Hematopoietic multipotent progenitor cell treated with erythropoietin and hydrocortisone succinate and interleukin-3 and kit ligand, for 4 days (in vitro differentiated cells): ENCODE results near the gene BRMS1.

ENCODE experiments used
- DNase-seq: peaks from one replicate; pipeline ENCODE4 v3.0.0-alpha.2; 2015

Gene BRMS1

DNA sequence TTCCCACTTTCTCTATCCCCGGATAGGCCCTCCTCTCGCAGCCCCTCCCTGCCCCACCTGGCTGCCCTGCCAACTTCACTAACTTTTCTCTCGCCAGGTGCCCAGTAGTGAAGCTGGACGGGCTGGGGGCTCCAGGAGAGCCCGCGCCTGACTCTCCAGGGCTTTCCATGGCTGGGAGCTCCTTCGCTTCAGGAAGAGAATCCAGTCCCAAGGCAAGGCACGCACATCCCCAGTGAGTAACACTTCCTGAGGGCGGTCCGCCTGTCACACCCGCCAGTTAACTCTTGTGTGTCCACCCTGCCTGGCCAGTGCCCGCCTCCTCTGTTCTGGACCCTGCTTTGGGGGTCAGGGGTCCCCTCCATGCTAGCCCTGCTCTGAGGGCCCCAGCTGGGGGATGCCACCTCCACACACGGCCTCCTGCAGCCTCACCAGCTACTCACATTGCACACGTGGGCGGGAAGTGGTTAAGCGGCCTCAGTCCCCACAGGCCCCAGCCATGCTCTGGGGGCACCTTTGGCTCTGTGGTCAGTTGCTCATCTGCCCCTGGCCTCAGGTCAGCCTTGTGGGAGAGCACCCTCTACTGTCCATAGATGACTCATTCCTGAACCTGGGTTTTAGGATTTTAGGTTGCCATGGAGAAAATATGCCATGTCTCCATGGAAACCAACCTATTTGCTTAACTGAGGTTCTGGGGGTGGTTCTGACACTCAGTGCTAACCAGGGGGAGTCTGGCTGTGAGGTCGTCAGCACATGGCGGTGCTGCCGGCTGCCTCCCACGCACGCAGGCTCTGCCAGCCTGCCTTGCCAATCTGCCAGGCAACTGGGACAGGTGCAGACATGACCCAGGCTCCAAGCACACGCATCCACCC, 8.4 kb downstream of the BRMS1 start, which contains the start of gene RIN1:
Gene RIN1, minus strand, starts transcription at position 201 of the 869 bp plus-strand sequence. Its CDS starts 32 bp downstream, at position 169.
- DNase-seq: peak; percentile 79

DNA sequence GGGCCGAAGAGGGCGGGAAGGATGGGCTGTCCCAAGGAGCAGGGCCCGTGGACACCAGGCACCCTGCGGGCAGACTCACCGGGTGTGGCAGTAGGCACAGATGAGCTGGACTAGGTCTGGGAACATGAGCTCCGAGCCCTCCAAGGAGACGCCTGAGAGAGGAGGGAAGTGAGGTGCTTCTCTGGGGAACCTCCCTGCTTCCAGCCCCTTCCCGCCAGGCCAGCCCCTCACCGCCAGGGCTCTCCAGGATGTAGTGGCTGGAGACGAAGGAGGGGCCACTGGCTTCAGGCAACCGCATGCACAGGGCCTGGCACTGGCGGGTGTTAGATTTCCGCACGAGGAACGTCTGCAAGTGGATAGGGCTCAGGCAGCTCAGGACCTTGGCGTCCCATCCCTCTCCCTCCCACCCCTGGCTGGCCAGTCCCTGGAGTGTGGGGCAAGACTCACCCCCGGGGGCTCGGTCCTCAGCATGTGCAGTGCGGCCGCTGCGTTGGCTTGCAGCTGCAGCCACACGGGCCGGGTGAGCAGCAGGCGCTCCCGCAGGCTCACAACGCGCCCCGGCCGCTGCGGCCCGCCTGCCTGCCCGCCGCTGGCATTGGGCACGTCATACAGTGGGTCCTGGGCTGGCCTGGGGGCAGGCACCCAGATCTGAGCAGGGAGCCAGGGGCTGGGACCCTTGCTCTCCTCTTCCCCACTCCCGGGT, 9.2 kb downstream of the BRMS1 start:
- peak; percentile 48 for DNase-seq

DNA sequence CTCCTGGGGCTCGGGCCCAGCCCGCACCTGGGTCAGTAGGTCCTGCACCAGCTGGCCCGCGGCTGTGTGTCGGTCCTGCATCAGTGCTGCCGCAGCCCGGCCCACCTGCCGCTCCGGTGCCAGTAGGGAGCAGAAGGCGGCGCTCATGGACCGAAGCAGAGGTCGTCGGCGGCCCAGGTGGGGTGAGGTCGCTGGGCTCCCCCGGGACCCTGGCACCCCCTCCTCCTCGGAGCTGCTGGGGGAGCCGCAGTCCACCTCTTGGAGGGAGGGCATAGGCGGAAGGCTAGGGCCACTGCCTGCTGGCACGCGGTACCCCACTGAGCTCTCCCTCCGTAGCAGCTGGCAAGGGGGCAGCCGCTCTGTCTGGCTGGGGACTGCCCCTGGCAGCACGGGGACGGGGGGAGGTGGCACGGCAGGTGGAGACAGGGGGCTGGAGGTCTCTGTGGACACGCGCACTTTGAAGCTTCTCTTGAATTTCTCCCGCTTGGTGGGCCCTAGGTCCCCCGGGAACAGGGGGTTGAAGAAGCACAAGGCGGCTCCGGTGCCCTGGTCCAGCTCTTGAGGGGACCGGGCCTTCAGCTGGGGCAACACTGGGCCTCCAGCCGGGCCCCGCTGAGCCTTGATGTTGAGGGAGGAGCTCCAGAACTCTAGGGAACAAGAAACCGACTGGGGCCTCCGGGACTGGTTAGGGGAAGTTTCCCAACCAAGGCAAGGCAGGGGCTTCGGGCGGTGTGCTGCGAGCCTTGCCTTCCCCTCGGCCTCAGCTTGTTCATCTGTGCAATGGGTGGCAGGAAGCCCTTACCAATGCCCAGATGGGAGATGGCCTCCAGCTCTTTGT, 10.1 kb downstream of the BRMS1 start:
- no peak for DNase-seq

DNA sequence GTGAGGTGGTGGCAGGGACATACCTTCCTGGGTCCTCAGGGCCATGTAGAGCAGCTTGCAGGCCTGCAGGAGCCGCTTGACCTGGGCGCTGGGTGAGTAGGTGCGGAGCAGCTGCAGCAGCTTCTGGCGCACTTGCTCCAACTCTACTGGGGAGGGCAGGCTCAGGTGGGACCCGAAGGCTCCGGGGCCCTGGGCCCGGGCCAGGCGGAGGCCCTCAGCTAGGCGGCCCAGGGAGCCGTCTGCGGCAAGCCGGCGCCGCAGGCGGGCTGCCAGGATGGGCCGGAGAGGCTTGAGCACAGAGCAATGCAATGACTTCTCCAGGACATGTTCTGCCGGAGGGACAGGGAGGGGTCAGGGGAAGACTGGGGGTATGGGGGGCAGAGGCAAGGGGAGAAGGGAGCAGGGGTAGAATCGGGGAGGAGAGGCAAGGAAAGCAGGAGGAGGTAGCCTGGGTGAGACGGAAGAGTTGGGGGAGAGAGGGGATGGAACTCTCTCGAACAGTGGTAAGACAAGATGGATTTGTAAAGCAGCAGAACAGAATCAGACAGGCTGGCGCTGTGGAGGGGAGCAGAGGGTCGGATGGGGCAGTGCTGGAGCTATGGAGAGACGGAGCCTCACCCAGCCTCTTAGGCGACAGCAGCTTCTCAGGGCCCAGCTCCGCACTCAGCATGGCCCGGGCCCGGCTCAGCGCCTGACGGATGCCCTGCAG, 10.9 kb downstream of the BRMS1 start:
- no peak for DNase-seq

DNA sequence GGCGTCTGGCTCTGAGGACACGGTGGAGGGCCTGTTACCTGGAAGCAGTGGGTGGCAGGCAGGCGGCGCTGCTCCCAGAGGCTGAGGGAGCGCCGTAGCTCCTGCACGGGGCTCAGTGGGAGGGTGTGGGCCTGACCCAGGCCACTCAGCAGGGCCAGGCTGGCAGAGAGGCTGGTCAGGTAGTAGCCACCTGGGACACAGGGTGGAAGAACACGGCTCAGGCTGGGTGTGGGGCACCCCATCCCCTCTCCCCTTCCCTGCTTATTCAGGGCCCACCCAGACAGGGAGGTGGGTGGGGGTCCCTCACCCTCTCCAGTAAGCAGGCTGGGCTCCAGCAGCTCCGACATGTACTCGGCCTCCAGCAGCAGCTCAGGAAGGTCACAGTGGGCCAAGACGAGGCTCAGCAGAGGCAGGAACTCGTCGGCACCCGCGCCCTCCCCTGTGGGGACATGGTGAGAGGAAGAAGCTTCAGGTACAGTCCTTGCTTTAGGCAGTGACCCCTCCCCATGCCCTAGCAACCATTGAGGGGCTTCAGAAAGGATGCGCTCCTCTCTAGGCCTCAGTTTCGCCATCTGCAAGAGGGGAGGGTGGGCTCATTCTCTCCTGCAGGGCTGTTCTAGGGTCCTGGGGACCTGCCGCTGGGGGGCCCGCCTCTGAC, 11.6 kb downstream of the BRMS1 start:
- no peak for DNase-seq

DNA sequence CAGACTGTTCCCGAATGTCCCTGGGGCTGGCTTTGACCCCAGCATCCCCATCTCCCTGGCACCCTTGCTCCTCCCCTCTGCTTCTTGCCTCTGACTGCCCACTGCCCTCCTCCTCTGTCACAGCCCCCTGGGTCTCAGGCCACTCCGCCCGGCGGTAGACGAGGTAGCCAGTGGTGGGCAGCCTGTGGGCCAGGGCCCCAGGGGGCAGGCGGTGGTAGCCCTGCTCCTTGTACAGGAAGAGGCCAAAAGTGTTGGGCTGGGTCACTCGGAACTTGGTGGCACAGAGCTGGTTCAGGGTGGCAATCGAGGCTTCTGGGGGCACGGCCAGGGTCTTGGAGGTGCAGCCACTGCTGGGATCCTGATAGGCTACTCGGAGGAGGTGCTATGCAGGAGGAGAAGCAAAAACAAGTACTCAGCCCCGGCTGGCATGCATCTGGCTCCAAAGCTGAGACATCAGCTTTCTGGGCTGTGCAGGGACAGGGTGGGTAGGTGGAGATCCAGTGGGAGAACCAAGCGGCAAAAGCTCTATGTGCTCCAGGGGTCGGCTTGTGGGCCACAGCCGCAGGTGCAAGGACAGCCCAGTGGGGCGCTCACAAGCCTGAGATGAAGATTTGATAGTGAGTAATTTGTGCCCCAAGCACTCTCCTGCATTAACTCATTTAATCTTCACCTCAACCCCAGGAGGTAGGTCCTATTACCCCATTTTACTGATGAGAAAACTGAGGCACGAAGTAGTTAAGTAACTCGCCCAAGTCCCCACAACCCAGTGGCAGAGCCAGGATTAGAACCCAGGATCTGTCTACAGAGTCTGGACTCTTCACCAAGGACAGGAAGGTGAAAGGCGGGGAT, 12.3 kb downstream of the BRMS1 start:
- no peak for DNase-seq

DNA sequence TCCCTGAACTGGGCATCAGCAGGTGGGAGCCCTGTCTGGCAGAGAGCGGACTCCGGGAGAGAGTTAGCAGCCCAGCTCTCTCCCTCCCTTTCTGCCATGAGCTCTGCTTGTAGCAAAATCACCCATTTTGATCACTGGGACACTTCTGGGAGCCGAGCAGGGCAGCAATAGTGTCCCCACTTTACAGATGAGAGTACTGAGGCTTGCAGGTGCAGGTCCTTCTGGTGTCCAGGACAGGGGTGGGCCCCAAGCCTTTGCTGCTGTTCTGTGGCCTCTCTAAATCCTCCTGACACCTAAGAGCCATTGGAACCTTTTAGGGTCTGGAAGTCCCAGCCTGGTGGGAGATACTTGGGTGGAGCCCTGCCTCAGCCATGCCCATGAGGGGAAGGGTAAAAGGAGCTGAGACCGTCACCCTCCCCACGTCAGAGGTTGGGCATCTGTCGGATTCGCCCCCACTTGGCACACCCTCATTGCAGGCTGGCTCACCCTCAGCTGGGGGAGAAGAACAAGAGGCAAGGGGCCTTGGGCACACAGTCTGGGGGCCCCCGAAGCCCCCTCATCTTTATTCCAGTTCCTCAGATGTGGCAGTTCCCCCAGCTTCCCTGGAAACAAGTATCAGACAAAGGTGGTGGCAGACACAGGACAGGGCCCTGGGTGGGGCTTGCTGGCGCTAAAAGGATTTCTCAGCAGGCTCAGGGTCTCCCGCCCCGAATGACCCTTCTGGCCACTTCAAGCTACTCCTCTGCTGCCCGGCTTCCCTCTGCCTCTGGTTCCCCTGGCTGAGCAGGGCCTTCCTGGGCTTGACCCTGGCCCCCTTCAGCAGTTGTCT, 13.1 kb downstream of the BRMS1 start:
- DNase-seq: no peak

DNA sequence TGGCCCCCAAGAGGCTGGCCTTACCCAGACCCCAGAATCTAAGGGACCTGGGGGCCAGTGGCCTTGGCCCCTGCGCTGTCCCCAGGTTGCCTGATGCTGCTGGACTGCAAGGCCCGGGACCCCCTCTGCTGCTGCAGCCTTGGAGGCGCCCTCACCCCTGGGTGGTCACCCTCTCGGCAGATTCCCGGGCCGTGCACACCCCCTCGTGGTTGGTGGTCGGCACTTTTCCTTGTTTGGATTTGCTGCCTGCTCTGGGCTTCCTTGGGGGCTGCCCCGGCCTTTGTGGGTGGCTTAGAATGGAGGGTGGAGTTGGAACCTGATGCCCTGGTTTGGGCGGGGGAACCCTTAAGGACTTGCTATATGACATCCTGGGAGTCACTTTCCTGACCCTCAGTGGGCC, 14.0 kb downstream of the BRMS1 start:
- no peak for DNase-seq

DNA sequence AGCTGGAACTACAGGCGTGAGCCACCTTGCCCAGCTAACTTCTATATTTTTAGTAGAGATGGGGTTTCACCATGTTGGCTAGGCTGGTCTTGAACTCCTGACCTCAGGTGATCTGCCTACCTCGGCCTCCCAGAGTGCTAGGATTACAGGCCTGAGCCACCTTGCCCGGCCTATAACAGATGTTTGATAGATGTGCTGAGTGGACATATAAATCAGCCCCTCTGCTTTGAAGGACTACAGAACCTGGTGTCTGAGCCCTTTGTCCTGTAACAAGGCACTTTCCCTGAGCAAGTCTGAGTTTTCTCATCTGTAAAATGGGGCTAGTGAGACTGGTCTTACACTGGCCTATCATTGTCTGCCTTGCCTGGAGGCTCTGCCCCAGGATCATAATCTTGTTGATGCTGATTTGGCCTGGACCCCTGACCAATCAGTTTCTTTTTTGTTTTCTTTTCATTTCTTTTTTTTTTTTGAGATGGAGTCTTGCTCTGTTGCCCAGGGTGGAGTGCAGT, 15.7 kb downstream of the BRMS1 start:
- DNase-seq: no peak

DNA sequence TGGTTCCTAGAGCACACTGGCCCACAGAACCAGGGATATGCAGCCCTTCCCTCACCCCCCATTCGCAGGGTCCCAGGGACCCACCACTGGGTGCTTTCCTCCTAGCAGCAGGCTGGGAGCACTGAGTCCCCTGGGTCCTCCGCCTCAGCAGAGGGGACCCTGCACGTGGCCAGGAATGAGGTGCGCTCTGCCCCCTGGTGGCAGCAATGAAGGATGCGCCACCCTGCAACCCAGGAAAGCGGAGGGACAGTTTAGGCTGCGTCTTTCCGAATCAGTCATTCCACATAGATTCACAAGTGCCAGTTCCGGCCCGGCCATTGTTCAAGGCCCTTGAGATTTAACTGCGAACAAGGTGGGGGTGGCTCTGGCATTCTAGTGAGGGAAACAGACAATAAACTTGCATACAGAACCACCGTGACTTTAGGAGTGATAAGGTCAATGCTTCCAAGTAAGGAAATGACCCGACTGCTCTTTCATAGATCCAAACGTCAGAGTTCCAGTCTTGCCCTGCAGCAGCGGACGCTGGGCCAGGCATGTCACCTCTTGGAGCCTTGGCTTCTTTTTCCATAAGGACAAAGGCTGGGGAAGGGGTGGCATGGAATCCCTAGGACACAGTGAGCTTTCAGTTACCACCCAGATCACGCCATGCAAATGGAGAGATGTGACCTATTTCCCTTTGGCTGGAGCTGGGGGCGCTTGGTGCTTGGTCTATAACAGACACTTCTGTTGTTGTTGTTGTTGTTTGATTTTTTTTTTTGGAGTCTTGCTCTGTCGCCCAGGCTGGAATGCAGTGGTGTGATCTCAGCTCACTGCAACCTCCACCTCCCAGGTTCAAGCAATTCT, 16.4 kb downstream of the BRMS1 start:
- DNase-seq: peak; percentile 90

DNA sequence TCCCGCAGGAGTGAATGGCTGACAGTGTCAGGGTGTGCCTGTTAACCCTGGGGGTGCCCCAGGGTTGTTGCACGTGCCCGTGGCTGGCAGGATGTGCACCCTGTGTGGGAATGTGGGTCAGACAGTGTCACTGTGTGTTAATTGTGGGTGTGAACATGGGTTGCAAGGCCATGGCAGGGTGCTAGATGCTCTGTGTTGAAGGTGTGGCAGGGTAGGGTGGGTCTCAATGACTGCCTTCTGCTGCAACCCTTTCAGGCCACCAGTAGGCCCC, 16.9 kb downstream of the BRMS1 start:
- DNase-seq: no peak

DNA sequence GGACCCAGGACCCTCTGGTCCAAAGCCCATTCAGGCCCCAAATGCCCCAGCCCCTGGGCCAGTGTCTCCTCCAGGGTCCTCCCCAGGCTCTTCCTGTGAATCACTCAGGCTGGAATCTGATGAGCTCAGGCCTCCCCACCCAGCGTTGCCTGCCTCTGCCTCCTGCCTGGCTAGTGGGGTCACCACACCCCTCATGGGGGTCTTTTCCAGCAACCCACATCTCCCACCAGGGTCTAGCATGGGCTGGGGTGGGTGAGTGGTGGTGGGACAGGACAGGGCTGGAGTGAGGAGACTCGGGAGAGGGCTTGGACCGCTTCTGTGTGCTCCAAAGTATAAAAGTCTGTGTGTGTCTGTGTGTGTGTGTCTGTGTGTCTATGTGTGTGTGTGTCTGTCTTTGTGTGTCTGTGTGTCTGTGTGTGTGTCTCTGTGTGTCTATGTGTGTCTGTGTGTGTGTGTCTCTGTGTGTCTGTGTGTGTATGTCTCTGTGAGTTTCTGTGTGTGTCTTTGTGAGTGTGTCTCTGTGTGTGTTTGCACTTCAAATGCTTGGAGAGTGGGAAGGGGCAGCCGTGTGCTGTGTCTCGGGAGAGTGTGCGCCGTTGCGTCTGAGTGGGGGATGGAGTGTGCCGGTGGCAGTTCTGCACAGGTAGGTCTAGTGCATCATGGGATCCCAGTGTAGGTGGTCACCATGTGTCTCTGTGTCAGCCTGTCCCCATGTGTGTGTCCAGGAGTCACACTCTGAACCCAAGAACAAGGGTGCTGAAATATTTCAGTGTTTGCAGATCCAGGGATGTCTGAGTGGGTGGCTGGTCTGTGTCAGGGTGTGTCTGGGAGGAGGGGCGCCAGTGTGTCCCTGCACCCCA, 17.5 kb downstream of the BRMS1 start:
- DNase-seq: no peak

DNA sequence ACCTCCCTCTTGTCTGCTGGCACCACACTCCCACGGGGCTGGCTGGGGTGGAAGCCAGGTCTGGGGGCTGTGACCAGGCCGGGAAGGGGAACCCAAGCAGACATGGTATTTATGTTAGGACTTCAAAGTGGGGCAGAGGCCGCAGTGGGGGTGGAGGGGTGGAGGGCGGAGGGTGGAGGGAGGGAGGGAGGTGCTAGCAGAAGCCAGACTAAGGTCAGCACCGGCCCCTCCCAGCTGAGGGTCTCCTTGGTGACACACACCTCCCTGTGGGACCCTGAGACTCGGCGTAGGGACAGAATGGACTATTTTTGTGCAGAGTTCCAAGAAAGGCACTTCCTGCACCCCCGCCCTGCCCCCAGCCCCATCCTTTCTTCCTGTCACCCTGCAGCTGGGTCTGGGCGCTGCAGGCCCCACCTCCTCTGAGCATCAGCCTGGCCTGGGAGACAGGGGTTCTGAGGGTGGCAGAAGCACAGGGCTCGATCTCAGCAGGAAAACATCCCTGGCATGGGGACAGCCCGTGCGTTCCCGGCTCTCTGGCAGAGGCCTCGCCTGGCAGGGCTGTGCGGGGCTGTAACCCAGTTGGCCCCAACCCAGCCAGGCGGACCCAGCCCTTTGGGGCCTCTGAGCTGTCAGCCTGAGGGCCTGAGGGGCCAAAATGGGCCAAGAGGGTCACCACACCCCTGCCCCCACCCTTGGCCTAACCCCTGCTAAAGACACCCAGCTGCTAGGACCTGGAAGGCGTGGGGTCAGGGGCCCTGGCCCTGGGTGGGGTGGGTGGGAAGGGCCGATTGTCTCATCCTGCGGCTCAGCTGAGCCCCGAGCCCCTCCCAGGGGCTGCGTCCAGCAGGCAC, 18.4 kb downstream of the BRMS1 start:
- DNase-seq: no peak

DNA sequence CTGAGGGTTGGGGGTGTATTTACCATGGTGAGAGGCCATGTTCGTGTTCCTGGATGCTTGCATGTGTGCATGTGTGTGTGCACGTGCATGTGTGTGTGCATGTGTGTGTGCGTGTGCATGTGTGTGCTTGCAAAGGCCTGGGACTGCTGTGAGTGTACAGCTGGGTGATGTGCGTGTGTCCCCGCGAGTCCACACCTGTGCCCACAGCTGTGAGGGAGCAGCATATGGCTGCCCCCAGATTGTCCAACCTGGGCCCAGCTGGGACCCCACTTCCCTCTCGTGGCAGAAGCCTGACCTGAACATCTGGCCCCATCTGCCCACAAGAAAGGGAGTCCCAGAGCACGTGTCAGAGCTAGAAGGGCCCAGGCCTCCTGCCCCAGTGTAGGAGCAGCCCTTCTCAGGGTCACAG, 19.6 kb downstream of the BRMS1 start:
- DNase-seq: peak; percentile 45

DNA sequence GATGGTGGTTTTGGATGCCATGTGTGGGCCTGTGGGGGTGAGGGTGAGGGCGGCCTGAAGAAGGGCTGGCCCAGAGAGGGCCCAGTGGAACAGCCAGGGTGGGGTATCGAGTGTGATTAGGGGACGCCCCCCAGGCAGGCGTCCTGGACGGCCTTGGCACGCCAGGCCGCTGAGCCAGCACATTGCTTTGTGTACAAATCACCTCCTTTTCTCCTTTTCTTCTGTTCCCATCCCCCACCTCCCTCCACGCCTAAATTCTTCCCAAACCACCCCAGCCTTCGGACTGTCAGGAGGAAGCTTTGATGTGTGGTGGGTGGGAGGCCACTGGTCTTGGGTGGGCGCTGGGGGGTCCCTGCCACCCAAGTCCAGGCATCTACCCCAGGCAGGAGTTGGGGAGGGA, 20.2 kb downstream of the BRMS1 start:
- no peak for DNase-seq

DNA sequence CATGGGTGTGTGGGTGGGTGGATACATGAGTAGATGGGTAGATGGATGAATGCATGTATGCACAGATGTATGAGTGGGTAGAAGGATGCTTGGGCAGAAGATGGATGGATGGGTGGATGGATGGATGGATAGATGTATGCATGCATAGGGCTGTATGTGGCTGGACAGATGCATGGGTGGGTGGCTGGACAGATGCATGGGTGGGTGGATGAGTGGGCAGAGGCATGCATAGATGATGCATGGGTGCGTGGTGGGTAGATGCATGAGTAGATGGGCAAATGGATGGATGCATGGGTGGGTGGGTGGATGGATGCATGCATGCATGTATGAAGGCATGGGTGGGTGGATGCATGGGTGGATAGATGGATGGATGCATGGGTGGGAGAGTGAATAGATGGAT, 21.2 kb downstream of the BRMS1 start:
- no peak for DNase-seq

DNA sequence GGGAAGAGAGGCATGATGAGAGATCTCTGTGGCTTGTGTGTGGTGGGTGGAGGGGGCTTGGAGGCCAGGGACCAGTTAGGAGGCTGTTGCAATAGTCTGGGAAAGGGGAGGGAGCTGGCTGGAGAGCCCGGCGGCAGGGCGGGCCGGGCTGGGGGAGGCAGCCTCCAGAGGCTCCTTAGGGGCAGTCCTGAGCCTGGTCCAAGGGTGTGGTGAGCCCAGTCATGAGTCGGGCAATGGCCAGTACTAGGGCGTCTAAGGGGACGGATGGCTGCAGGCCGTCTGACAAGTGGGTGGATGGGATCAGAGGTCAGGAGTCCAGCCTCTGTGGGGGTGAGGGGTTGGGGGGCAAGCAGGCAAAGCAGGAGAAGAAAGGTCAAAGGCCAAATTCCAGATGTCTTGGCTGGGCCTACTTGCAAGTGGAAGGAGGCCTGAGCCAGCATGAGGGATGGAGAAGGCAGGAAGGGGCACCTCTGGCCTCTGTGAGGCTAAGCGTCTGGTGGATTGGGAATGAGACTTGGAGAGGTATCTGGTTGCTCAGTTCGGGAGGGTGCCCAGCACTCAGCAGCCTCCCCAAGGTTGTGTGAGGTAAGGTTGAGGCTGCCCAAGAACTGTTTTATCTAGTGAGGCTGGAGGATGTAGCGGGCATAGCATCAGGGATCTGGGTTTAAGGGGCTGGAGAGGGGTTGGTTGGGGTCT, 22.0 kb downstream of the BRMS1 start:
- DNase-seq: no peak
